K562 treated with DMSO at 1 percent for 48 hours (cell line): ENCODE measurements around the gene WDR7. TPM values are rescaled to one million over a fixed set of nuclear protein-coding genes. Genes with fewer than 3 reads are reported as not detected.

Experiments used
- total RNA-seq: library from RNA; unstranded; fragments of 300-600 nt; gene quantifications from 2 replicates; pipeline ENCODE4 v1.2.3, GENCODE V29; 2022; ENCODE audit warnings: low replicate concordance; ENCODE audit errors: extremely low read depth

The WDR7 gene
- not detected in 2 replicates for total RNA-seq

DNA sequence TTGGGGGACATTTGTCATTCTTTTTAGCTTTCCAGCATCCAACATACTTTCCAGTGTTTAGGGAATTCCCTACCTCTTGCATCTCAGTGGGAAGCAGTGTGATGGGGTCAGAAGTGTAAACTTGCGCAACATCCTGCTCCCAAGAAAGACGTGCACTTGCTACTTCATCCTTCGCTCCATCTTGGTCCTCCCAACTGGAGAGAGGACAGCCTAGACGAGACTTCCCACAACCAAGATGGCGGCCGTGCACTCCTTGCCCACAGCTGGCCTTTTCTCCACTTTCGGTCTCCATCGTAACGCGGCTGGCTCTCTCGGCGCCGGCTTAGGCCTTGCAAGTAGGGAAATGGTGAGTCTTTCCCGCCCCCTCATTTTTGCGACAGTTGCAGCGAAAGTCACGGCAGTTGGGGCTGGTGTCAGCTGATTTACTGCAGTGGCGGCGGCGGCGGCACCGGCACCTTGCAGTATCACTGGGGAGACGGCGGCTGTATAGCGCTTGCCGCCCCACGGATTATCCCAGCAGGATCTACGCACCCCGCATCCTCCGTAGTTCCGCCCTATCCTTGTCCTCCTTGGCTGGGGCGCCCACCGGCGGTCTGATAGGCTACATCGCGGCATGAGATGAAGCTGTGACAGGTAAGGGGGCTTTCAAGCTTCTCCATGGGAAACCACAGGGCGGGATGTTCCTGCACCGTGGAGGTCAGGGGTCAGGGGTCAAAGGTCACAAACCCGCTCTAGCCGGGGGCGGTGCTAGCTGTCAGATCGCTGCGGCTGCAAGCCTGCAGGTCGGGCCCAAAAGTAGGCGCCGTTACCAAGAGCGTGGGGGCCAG is at the start of gene WDR7:
Gene WDR7, plus strand, starts transcription at position 416 of the 827 bp plus-strand sequence. CDS start 21,157 bp downstream, outside the sequence.

DNA sequence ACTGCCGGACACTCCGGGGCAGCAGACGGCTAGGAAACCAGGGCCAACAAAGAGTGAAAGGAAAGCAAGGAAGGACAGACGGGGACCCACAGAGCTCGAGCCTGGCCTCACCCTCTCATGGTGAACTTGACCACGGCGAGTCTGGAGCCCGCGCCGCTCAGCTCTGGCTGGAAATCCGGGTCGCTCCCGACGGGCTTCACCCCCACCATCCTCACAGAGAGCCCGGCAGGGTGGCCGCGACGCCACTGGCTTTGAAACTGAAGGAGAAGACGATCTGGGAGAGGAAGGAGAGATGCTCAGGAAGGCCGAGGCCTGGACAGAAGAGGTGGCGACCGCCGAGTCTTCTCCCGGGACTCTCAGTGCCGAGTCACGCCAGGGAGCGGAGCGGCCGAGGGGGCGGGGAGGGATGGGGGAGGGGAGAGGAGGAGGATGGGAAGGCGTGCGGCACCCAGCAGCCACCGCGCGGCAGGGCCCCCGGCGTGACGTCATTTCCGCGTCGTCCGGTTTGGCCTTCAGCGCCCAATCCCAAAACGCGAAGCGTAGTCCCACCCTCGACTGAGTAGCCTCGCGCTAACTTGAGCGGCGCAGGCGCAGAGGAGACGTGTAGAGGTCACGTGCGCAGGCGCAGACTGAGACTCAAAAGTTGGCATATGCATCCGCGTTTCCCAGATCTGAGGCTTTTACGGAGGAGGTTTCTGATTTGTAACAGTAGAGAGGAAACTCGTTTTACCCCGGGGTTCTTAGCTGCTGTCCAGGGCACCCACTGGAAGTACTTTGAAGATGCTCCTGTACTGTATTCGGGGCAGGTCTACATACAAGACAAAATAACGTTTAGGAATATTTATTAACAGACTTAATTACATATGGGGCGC is 12.7 kb upstream of the WDR7 start, which contains the start of gene TXNL1:
Gene TXNL1, minus strand, starts transcription at position 361 of the 872 bp plus-strand sequence. Its CDS starts 152 bp downstream, at position 209.

Other genes with a start within 250 kb of the WDR7 start
- gene TXNL1, start 12.8 kb upstream of the WDR7 start, total RNA-seq: not detected in 2 replicates